ENCODE measurements around the gene TRIM7. TPM values are rescaled to one million over a fixed set of nuclear protein-coding genes. Genes with fewer than 3 reads are reported as not detected.

TRIM7 gene
- total RNA-seq, 1 experiment from 2014 or later: 30.2 TPM

DNA sequence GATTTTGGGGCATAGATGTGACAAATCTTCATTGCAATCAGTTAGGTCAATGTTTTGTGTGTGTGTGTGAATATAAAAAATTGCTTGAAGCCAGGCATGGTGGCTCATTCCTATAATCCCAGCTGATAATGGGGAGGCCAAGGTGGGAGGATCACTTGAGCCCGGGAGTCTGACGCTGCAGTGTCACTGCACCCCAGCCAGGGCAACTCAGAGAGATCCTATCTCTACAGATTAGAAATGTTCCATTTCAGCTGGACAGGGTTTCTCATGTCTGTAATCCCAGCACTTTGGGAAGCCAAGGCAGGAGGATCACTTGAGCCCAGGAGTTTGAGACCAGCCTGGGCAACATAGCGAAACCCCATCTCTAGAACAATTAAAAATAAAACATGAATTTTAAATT lies 46.1 kb downstream of the TRIM7 start:
- peak overlapping the region; percentile 49 for H2AFZ ChIP-seq (ENCODE audit: low read depth, low read length, poor library complexity, severe bottlenecking)
- no peak overlapping the region for H3K4me3 ChIP-seq (replicated peaks in 1 of 2; ENCODE audit: low read depth in 1 of 2, low read length in 2 of 2)
- TF ChIP-seq POLR2A (IDR thresholded peaks at IDR 0.05; ENCODE audit: borderline replicate concordance, extremely low read depth, insufficient read depth, insufficient read length) (no peak), CBX3 (IDR thresholded peaks at IDR 0.05; ENCODE audit: low read depth) (no peak), YY1 (IDR thresholded peaks at IDR 0.05; ENCODE audit: extremely low read depth, insufficient replicate concordance, low read depth, low read length) (no peak)
- ATAC-seq (peak; percentile 18), DNase-seq (ENCODE audit: low read depth, low spot score) (no peak)
- ChIA-PET RAD21 (ENCODE audit: low non-redundant PET in 1 of 2, low total read pairs in 2 of 2, uncharacterized antibody in 2 of 2, unreplicated experiment in 2 of 2) (no interaction called here), POLR2A (no interaction called here), CTCF (interaction anchor here (0.7 to 1.1 kb wide), 2 partner anchors 115 to 297 kb away, joined by 3 read pairs; no protein-coding TSS in a partner anchor)
- H3K4me2 ChIP-seq (ENCODE audit: low read length): peak overlapping the region; percentile 17; the same call in 1 of the 2 replicates
- H3K27ac ChIP-seq (ENCODE audit: low read depth, low read length): no peak overlapping the region
- H3K27me3 ChIP-seq (ENCODE audit: insufficient read depth, low read length): no peaks in the 10 kb centered on the region
- H3K9me3 ChIP-seq (ENCODE audit: control insufficient read depth in 1 of 2, insufficient read depth in 1 of 2, low read depth in 1 of 2, low read length in 2 of 2): no peaks in the 10 kb centered on the region
- no peaks in the 10 kb centered on the region for H3K79me2 ChIP-seq (ENCODE audit: insufficient read depth, low read length)
- no peak overlapping the region for H3K9ac ChIP-seq (ENCODE audit: low read length)
- H4K20me1 ChIP-seq (ENCODE audit: insufficient read depth): no peaks in the 10 kb centered on the region
- H3K36me3 ChIP-seq (ENCODE audit: control insufficient read depth in 1 of 2, insufficient read depth in 2 of 2, low read length in 2 of 2): no peaks in the 10 kb centered on the region
- H3K9me2 ChIP-seq (ENCODE audit: insufficient read depth): no peaks in the 10 kb centered on the region
- intact Hi-C loops (cut with micrococcal nuclease): loop anchor here (1.0 to 10.0 kb wide), 3 partner anchors 114 to 375 kb away; partner anchors contain the start of gene BTNL9
- peaks cover 12 to 34% of the 10 kb centered on the region in 2 experiments for H3K4me1 ChIP-seq (ENCODE audit: control insufficient read depth in 1 of 2, insufficient read depth in 2 of 2, low read length in 2 of 2)
- BruUV-seq (replicated peaks): no TSS peak

DNA sequence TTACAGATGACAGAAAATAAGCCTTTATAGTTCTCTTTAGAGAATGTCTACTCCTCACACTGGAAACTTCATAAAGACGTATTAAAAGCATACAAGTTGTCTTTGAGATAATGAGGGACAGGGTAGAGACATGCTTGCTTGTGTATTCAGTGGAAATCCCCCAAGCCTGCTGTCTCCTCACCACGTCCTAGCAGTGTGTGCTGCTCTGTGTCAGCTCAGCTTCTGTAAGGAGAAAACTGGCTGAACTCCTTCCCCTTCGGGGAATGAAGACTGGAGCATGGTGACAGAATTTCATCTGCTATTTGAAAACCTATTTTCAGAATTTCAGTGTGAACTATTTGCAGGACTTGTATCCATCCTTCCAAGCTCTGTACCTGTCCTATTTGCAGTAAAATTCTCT lies 48.2 kb downstream of the TRIM7 start:
- Histone ChIP-seq H3K27me3 (ENCODE audit: insufficient read depth, low read length) (no peaks in the 10 kb centered on the region), H3K36me3 (ENCODE audit: control insufficient read depth in 1 of 2, insufficient read depth in 2 of 2, low read length in 2 of 2) (no peaks in the 10 kb centered on the region), H3K9ac (ENCODE audit: low read length) (no peak overlapping the region), H3K9me3 (ENCODE audit: control insufficient read depth in 1 of 2, insufficient read depth in 1 of 2, low read depth in 1 of 2, low read length in 2 of 2) (no peaks in the 10 kb centered on the region), H3K79me2 (ENCODE audit: insufficient read depth, low read length) (no peaks in the 10 kb centered on the region), H4K20me1 (ENCODE audit: insufficient read depth) (no peaks in the 10 kb centered on the region), H3K27ac (ENCODE audit: low read depth, low read length) (no peak overlapping the region), H3K9me2 (ENCODE audit: insufficient read depth) (no peaks in the 10 kb centered on the region), H3K4me3 (replicated peaks in 1 of 2; ENCODE audit: low read depth in 1 of 2, low read length in 2 of 2) (no peak overlapping the region), H3K4me2 (ENCODE audit: low read length) (no peak overlapping the region), H2AFZ (ENCODE audit: low read depth, low read length, poor library complexity, severe bottlenecking) (no peak overlapping the region), H3K4me1 (ENCODE audit: control insufficient read depth in 1 of 2, insufficient read depth in 2 of 2, low read length in 2 of 2) (peaks cover 11 to 24% of the 10 kb centered on the region in 2 experiments)
- ATAC-seq (no peak), DNase-seq (ENCODE audit: low read depth, low spot score) (no peak)
- intact Hi-C loops (cut with micrococcal nuclease): loop anchor here (10.0 kb wide), 1 partner anchor 112 kb away; the partner anchor contains the start of gene BTNL9
- no TSS peak for BruUV-seq (replicated peaks)
- ChIA-PET POLR2A (no interaction called here), RAD21 (ENCODE audit: low non-redundant PET in 1 of 2, low total read pairs in 2 of 2, uncharacterized antibody in 2 of 2, unreplicated experiment in 2 of 2) (no interaction called here), CTCF (no interaction called here)
- TF ChIP-seq POLR2AphosphoS5 (IDR thresholded peaks at IDR 0.05; ENCODE audit: low read depth, low read length) (no peak), ELF1 (IDR thresholded peaks at IDR 0.05; ENCODE audit: borderline replicate concordance, low read depth) (no peak), SRF (IDR thresholded peaks at IDR 0.05; ENCODE audit: low read depth) (no peak), RAD21 (IDR thresholded peaks at IDR 0.05; ENCODE audit: low read depth) (no peak), SP1 (IDR thresholded peaks at IDR 0.05; ENCODE audit: low read depth) (no peak), JUND (IDR thresholded peaks at IDR 0.05) (no peak), EZH2 (IDR thresholded peaks at IDR 0.05) (no peak), ZNF274 (IDR thresholded peaks at IDR 0.05; ENCODE audit: low read depth, low read length) (no peak), ZFX (IDR thresholded peaks at IDR 0.05) (no peak), CBX3 (IDR thresholded peaks at IDR 0.05; ENCODE audit: low read depth) (no peak), YY1 (IDR thresholded peaks at IDR 0.05; ENCODE audit: extremely low read depth, insufficient replicate concordance, low read depth, low read length) (no peak), EZH2phosphoT487 (IDR thresholded peaks at IDR 0.05; ENCODE audit: borderline replicate concordance) (no peak), TCF7L2 (IDR thresholded peaks at IDR 0.05; ENCODE audit: borderline replicate concordance, extremely low read depth, insufficient read depth, insufficient read length) (no peak)
- TF ChIP-seq, protein P1, sequence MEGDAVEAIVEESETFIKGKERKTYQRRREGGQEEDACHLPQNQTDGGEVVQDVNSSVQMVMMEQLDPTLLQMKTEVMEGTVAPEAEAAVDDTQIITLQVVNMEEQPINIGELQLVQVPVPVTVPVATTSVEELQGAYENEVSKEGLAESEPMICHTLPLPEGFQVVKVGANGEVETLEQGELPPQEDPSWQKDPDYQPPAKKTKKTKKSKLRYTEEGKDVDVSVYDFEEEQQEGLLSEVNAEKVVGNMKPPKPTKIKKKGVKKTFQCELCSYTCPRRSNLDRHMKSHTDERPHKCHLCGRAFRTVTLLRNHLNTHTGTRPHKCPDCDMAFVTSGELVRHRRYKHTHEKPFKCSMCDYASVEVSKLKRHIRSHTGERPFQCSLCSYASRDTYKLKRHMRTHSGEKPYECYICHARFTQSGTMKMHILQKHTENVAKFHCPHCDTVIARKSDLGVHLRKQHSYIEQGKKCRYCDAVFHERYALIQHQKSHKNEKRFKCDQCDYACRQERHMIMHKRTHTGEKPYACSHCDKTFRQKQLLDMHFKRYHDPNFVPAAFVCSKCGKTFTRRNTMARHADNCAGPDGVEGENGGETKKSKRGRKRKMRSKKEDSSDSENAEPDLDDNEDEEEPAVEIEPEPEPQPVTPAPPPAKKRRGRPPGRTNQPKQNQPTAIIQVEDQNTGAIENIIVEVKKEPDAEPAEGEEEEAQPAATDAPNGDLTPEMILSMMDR (IDR thresholded peaks at IDR 0.05 in 2 of 3, conservative IDR thresholded peaks at IDR 0.05 in 1 of 3; ENCODE audit: borderline replicate concordance in 1 of 3, insufficient read depth in 1 of 3, low read depth in 2 of 3, low read length in 2 of 3): no peak
- TF ChIP-seq, protein P2, sequence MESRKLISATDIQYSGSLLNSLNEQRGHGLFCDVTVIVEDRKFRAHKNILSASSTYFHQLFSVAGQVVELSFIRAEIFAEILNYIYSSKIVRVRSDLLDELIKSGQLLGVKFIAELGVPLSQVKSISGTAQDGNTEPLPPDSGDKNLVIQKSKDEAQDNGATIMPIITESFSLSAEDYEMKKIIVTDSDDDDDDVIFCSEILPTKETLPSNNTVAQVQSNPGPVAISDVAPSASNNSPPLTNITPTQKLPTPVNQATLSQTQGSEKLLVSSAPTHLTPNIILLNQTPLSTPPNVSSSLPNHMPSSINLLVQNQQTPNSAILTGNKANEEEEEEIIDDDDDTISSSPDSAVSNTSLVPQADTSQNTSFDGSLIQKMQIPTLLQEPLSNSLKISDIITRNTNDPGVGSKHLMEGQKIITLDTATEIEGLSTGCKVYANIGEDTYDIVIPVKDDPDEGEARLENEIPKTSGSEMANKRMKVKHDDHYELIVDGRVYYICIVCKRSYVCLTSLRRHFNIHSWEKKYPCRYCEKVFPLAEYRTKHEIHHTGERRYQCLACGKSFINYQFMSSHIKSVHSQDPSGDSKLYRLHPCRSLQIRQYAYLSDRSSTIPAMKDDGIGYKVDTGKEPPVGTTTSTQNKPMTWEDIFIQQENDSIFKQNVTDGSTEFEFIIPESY (IDR thresholded peaks at IDR 0.05; ENCODE audit: extremely low read depth, insufficient replicate concordance, low read length): no peak
- TF ChIP-seq, protein P3, sequence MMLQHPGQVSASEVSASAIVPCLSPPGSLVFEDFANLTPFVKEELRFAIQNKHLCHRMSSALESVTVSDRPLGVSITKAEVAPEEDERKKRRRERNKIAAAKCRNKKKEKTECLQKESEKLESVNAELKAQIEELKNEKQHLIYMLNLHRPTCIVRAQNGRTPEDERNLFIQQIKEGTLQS (IDR thresholded peaks at IDR 0.05): no peak

Measured in HCT116 (cell line).